Small intestine (tissue), 7 donors: Measurements from ENCODE around the gene ERFL. TPM values are rescaled to one million over a fixed set of nuclear protein-coding genes. Genes with fewer than 3 reads are reported as not detected.

ENCODE experiments used
- DNase-seq, 2 donors: peaks; one replicate each; pipeline versions ENCODE4 v3.0.0 to v3.0.0-alpha.2; 2013
- FAIRE-seq: peaks from 2 replicates; lab custom pipeline; 2012; peaks lifted over from hg19 to GRCh38; lab: Jason Lieb, UNC
- H3K27ac ChIP-seq, 3 donors: one replicate each; pipeline ENCODE4 v1.5.1; 2013; ENCODE audit warnings: low read length in 2 of 3, mild to moderate bottlenecking in 2 of 3, control low read depth in 1 of 3, inconsistent platforms in 1 of 3, low read depth in 1 of 3, moderate library complexity in 1 of 3
- H3K27me3 ChIP-seq, 3 donors: one replicate each; pipeline ENCODE4 v1.6.1; 2013; ENCODE audit warnings: low read length in 3 of 3, inconsistent platforms in 1 of 3; ENCODE audit not compliant: control insufficient read depth in 3 of 3, insufficient read depth in 3 of 3
- H3K36me3 ChIP-seq, 3 donors: one replicate each; pipeline ENCODE4 v1.6.1; 2013; ENCODE audit warnings: low read length in 3 of 3, inconsistent platforms in 1 of 3, low read depth in 1 of 3, mild to moderate bottlenecking in 1 of 3, moderate library complexity in 1 of 3; ENCODE audit not compliant: control insufficient read depth in 3 of 3, insufficient read depth in 2 of 3
- H3K4me1 ChIP-seq, 3 donors: one replicate each; pipeline ENCODE4 v1.6.1; 2013; ENCODE audit warnings: low read length in 2 of 3, inconsistent platforms in 1 of 3, low read depth in 1 of 3, mild to moderate bottlenecking in 1 of 3, moderate library complexity in 1 of 3; ENCODE audit not compliant: control insufficient read depth in 3 of 3, insufficient read depth in 2 of 3
- H3K4me3 ChIP-seq, 3 donors: one replicate each; pipeline ENCODE4 v1.5.1; 2013; ENCODE audit warnings: low read length in 3 of 3, control low read depth in 1 of 3, inconsistent platforms in 1 of 3, low read depth in 1 of 3, mild to moderate bottlenecking in 1 of 3, moderate library complexity in 1 of 3
- H3K9me3 ChIP-seq, 2 donors: one replicate each; pipeline ENCODE4 v1.6.1; 2013; ENCODE audit warnings: low read depth in 1 of 2, low read length in 1 of 2; ENCODE audit not compliant: control insufficient read depth in 2 of 2, insufficient read depth in 1 of 2
- whole genome bisulfite sequencing, 3 donors: extraction: QIAGEN DNeasy Blood & Tissue Kit; methylation state at CpG; one replicate each; pipeline ENCODE4 v1.1.7; 2013; 5-methylcytosine and 5-hydroxymethylcytosine counted together
- polyA plus RNA-seq, 4 donors: library from polyadenylated mRNA; stranded (reverse) in 3 of 4; unstranded in 1 of 4; fragments of 200-250 nt in 3 of 4; fragments of 120-200 nt in 1 of 4; gene quantifications; one replicate each; pipeline versions ENCODE4 v1.2.1 to v1.2.3, GENCODE V29; 2013
- donor health status: healthy with polysubstance abuse.
- donor health status: control.
- donor health status: control.
- donor health status: Bipolar disorder and iron deficiency.
- donor health status: healthy.

Gene ERFL
- polyA plus RNA-seq, 4 donors, result 0.04 to 0.21 TPM; not detected in 2

DNA sequence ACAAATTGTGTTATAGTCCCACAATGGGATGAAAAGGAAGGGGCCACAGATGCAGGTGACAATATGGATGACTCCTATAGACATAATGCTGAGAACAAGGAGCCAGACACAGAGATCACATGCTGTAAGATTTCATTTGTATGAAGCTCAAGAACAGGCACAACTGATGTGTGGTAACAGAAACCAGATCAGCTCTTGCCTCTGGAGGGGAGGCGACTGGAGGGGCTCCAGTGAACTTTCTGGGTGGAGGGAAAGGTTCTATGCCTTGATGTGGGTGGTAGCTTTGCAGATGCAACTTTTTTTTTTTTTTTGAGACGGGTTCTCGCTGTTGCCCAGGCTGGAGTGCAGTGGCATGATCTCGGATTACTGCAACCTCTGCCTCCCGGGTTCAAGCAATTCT is 36.9 kb upstream of the ERFL start:
- H3K4me3 ChIP-seq, result no peak overlapping the region
- WGBS, 3 donors, result 60 to 64% (median 61%) methylated on average over 4 to 5 of the region's 5 CpGs
- no peak overlapping the region for H3K27ac ChIP-seq
- DNase-seq (no peak), FAIRE-seq (no peak)
- H3K27me3 ChIP-seq, result no peaks in the 10 kb centered on the region
- peaks cover 0 to 11% (median 0%) of the 10 kb centered on the region in 3 donors for H3K4me1 ChIP-seq
- no peaks in the 10 kb centered on the region for H3K36me3 ChIP-seq
- no peaks in the 10 kb centered on the region for H3K9me3 ChIP-seq

GRCh38 chr19:41960973-41961372 is 32.7 kb upstream of the ERFL start:
- Histone ChIP-seq H3K9me3 (no peaks in the 10 kb centered on the region), H3K4me3 (no peak overlapping the region), H3K27ac (no peak overlapping the region), H3K36me3 (peaks cover 0 to 15% (median under 1%) of the 10 kb centered on the region in 3 donors), H3K27me3 (no peaks in the 10 kb centered on the region), H3K4me1 (peaks cover 0 to 14% (median 3%) of the 10 kb centered on the region in 3 donors)
- DNase-seq (no peak), FAIRE-seq (no peak)
- 95 to 97% (median 95%) methylated on average over 5 of the region's 5 CpGs for WGBS, 3 donors

DNA sequence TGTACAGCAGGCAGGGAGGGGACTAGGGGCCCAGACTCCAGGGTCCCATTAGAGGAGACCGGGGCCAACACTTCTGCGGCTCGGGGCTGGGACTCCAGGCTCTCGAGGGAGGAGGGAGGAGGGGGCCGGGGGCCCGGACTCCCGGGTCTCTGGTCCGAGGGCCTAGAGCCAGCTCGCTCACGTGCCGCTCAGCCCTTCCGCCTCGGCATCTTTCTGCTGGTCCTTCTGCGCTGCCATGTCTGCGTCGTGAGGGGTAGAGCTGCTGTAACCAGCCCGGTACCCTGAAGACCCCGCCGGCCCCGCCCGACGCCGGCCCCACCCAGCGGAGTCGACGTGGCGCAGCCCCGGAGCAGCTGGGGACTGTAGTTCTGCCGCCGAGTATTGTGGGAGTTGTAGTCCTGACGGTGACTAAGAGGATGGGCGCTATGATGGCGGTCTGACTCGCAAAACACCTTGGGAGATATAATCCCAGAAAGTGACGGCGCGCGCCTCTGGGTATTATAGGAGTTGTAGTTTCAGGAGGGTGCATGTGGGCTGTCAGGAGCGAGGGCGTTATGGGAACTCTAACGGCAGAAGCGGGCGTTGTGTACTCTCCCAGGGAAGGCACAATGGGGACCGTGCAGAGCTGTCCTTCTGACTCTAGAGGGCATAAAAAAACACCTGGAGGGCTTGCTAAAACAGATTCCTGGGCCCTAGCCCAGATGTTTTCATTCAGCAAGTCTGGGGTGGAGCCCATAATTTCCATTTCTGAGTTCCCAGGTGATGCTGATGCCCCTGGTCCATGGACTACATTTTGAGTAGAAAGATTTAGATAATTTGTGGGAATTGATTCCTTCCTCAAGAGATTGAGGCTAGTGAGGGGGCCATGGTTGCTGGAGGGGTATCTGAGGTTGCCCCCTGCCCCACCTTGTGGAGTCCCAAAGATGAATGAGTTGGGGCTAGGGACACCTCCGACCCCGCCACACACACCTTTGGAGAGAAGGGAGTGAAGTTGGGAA is 31.1 kb upstream of the ERFL start, which contains the start of gene RABAC1:
TSS of gene RABAC1 (minus strand) at position 266 of the 998 bp plus-strand sequence. CDS start at position 237, 29 bp downstream.
- no peaks in the 10 kb centered on the region for H3K9me3 ChIP-seq
- WGBS, 3 donors, result 5 to 6% (median 5%) methylated on average over 39 to 46 of the region's 46 CpGs
- H3K27me3 ChIP-seq, result no peaks in the 10 kb centered on the region
- peak within 1 kb of the TSS; percentile 69 to 99 (median 79) for H3K4me3 ChIP-seq
- H3K27ac ChIP-seq, result peak within 1 kb of the TSS; percentile 89 to 99 (median 98)
- DNase-seq (peak; percentile 93 to 97), FAIRE-seq (no peak)
- H3K36me3 ChIP-seq, result peaks cover 0 to 23% (median 3%) of the 10 kb centered on the region in 3 donors
- peaks cover 0 to 20% (median 3%) of the 10 kb centered on the region in 3 donors for H3K4me1 ChIP-seq

DNA sequence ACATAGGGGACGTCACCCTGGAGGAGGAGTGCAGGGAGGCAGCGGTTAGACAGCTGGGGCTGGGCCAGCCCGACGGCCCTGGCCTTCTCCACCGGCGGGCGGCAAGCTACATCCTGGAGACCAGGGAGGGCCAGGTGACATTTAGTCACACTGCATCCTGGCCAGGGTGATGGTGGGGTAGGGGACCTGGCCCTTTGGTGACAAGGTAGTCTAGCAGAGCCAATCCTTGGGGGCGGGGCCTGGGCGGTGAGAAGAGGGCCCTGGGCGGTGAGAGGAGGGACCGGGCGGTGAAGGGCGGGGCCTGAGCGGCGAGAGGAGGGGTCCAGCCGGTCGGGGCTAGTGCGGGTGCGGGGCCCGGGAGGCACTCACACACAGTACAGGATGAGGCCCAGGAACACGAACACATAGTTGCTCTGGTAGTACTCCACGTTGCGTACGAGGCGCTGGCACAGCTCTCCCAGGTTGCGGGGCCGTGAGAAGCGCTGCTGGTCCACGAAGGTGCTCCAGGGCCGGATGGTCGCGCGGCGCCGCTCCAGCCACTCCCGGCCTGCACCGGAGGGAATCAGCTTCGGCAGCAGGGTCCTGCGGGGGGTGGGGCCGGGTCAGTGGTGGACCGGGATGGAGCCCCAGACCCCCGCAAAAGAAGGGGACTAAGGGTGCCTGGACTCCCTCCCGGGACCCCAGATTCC is 30.3 kb upstream of the ERFL start:
- peak overlapping the region; percentile 89 to 99 (median 98) for H3K27ac ChIP-seq
- H3K36me3 ChIP-seq, result peaks cover 0 to 23% (median 3%) of the 10 kb centered on the region in 3 donors
- H3K4me1 ChIP-seq, result peaks cover 0 to 20% (median 3%) of the 10 kb centered on the region in 3 donors
- H3K27me3 ChIP-seq, result no peaks in the 10 kb centered on the region
- FAIRE-seq (no peak), DNase-seq (peak; percentile 91 to 95)
- WGBS, 3 donors, result 0 to 1% (median 0%) methylated on average over 34 to 43 of the region's 43 CpGs
- H3K4me3 ChIP-seq, result peak overlapping the region; percentile 69 to 99 (median 79)
- H3K9me3 ChIP-seq, result no peaks in the 10 kb centered on the region

GRCh38 chr19:41957838-41958366 is 29.7 kb upstream of the ERFL start:
- H3K4me3 ChIP-seq, result peak overlapping the region; percentile 69 to 99 (median 79)
- WGBS, 3 donors, result 3 to 14% (median 14%) methylated on average over 10 of the region's 10 CpGs
- no peak for FAIRE-seq

GRCh38 chr19:41957161-41957837 is 29.1 kb upstream of the ERFL start:
- peak; percentile 38 to 88 for DNase-seq
- no peaks in the 10 kb centered on the region for H3K9me3 ChIP-seq
- 25 to 65% (median 49%) methylated on average over 11 of the region's 11 CpGs for WGBS, 3 donors
- H3K4me3 ChIP-seq, result peak overlapping the region in 1 of 3 donors; percentile 24
- peak overlapping the region; percentile 94 to 99 (median 98) for H3K27ac ChIP-seq
- peaks cover 0 to 20% (median 3%) of the 10 kb centered on the region in 3 donors for H3K4me1 ChIP-seq
- peaks cover 0 to 23% (median 3%) of the 10 kb centered on the region in 3 donors for H3K36me3 ChIP-seq
- FAIRE-seq, result no peak
- H3K27me3 ChIP-seq, result no peaks in the 10 kb centered on the region

More at GRCh38 chr19:41957838-41958366, 29.7 kb upstream of the ERFL start:
- H3K27me3 ChIP-seq, result no peaks in the 10 kb centered on the region
- H3K4me1 ChIP-seq, result peaks cover 0 to 20% (median 3%) of the 10 kb centered on the region in 3 donors
- peak overlapping the region; percentile 94 to 99 (median 98) for H3K27ac ChIP-seq
- peaks cover 0 to 23% (median 3%) of the 10 kb centered on the region in 3 donors for H3K36me3 ChIP-seq
- H3K9me3 ChIP-seq, result no peaks in the 10 kb centered on the region
- peak; percentile 94 to 97 for DNase-seq

GRCh38 chr19:41956621-41957020 is 28.4 kb upstream of the ERFL start:
- Histone ChIP-seq H3K9me3 (no peaks in the 10 kb centered on the region), H3K4me3 (peak overlapping the region in 1 of 3 donors; percentile 24), H3K27ac (peak overlapping the region in 2 of 3 donors; percentile 94 to 98), H3K4me1 (peaks cover 0 to 20% (median 3%) of the 10 kb centered on the region in 3 donors), H3K36me3 (peaks cover 0 to 23% (median 3%) of the 10 kb centered on the region in 3 donors), H3K27me3 (no peaks in the 10 kb centered on the region)
- DNase-seq (peak in 1 of 2 donors; percentile 23), FAIRE-seq (no peak)
- WGBS, 3 donors, result 32 to 83% (median 73%) methylated on average over 12 to 13 of the region's 13 CpGs
